Measurements from ENCODE around the gene SOBP.

- TF ChIP-seq CTCF (IDR thresholded peaks at IDR 0.05): no peak
- TF ChIP-seq EP300 (IDR thresholded peaks at IDR 0.05): no peak
- TF ChIP-seq POLR2A (IDR thresholded peaks at IDR 0.05): no peak
Observed at GRCh38 chr6:107539849-107540464, 50.0 kb downstream of the SOBP start.
